Upper lobe of left lung (tissue), 4 donors: ENCODE measurements around the gene TMEM45A.

Experiments used
- POLR2A ChIP-seq, 4 donors: fragments of 450-650 bp; IDR thresholded peaks; one replicate each; pipeline ENCODE4 v1.5.1; 2016 to 2017; ENCODE audit warnings: antibody characterized with exemption in 4 of 4, mild to moderate bottlenecking in 2 of 4
- TF ChIP-seq, protein P1 (sequence below), 6 experiments: fragments of 450-650 bp in 4 of 6; fragments of 200-600 bp in 2 of 6; sonication (generic) in 2 of 6; IDR thresholded peaks; one replicate each; pipeline ENCODE4 v1.5.1; 2016 to 2019; ENCODE audit warnings: antibody characterized with exemption in 6 of 6

DNA sequence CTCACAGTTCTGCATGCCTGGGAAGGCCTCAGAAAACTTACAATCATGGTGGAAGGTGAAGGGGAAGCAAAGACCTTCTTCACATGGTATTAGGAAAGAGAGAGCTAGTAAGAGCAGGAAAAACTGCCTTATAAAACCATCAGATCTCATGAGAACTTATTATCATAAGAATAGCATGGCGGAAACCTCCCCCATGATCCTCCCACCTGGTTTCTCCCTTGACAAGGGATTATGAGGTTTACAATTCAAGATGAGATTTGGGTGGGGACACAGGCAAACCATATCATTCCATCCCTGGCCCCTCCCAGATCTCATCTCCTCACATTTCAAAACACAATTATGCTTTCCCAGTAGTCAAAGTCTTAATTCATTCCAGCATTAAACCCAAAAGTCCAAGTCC lies 34.6 kb upstream of the TMEM45A start:
- TF ChIP-seq, protein P1, sequence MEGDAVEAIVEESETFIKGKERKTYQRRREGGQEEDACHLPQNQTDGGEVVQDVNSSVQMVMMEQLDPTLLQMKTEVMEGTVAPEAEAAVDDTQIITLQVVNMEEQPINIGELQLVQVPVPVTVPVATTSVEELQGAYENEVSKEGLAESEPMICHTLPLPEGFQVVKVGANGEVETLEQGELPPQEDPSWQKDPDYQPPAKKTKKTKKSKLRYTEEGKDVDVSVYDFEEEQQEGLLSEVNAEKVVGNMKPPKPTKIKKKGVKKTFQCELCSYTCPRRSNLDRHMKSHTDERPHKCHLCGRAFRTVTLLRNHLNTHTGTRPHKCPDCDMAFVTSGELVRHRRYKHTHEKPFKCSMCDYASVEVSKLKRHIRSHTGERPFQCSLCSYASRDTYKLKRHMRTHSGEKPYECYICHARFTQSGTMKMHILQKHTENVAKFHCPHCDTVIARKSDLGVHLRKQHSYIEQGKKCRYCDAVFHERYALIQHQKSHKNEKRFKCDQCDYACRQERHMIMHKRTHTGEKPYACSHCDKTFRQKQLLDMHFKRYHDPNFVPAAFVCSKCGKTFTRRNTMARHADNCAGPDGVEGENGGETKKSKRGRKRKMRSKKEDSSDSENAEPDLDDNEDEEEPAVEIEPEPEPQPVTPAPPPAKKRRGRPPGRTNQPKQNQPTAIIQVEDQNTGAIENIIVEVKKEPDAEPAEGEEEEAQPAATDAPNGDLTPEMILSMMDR (IDR thresholded peaks at IDR 0.05): no peak
- no peak for TF ChIP-seq POLR2A (IDR thresholded peaks at IDR 0.05)
